ENCODE data around the gene TSSK2.

DNA sequence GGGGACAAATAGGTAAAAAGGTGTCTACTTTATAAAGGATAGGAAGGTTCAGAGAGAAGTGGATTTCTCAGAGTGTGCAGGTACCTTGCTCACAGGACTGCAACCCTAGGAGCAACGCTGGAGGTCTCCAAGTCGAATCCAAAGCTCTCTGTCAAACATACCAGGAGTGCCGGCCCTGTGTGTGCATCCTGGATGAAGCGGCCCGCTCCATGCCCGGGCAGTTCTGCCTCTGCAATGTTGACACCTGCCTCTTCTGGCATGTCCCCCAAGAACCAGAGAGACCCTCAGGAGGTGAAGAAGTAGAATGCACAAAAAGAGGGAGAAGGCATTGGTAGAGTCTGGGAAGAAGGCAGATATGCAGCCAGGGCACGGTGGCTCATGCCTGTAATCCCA, 3.1 kb upstream of the TSSK2 start:
- TF ChIP-seq, protein P1, sequence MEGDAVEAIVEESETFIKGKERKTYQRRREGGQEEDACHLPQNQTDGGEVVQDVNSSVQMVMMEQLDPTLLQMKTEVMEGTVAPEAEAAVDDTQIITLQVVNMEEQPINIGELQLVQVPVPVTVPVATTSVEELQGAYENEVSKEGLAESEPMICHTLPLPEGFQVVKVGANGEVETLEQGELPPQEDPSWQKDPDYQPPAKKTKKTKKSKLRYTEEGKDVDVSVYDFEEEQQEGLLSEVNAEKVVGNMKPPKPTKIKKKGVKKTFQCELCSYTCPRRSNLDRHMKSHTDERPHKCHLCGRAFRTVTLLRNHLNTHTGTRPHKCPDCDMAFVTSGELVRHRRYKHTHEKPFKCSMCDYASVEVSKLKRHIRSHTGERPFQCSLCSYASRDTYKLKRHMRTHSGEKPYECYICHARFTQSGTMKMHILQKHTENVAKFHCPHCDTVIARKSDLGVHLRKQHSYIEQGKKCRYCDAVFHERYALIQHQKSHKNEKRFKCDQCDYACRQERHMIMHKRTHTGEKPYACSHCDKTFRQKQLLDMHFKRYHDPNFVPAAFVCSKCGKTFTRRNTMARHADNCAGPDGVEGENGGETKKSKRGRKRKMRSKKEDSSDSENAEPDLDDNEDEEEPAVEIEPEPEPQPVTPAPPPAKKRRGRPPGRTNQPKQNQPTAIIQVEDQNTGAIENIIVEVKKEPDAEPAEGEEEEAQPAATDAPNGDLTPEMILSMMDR (IDR thresholded peaks at IDR 0.05; ENCODE audit: low read depth, low read length) = no peak
- no peak for TF ChIP-seq EZH2phosphoT487 (IDR thresholded peaks at IDR 0.05; ENCODE audit: low read depth)
